Trophoblast cell (in vitro differentiated cells and primary cell): ENCODE measurements around the gene AAGAB.
"Not testable (repeated sequence)": the region's sequence is repeated elsewhere in the genome, so short reads cannot be mapped to it uniquely, and the experiment has no call there.

Experiments used
- DNase-seq, 2 donors: peaks; one replicate each; pipeline ENCODE4 v3.0.0-alpha.2; 2016
- H2AFZ ChIP-seq: 2 replicates; pipeline ENCODE4 v1.6.1; 2013; ENCODE audit warnings: low read length, moderate library complexity, mild to moderate bottlenecking; ENCODE audit not compliant: insufficient read depth, poor library complexity
- H2AK5ac ChIP-seq: 2 replicates; pipeline ENCODE4 v1.6.1; 2013; ENCODE audit warnings: mild to moderate bottlenecking, low read length
- H2BK120ac ChIP-seq: 2 replicates; pipeline ENCODE4 v1.6.1; 2013; ENCODE audit warnings: low read length, mild to moderate bottlenecking, moderate library complexity; ENCODE audit not compliant: insufficient read depth, poor library complexity
- H2BK12ac ChIP-seq: 2 replicates; pipeline ENCODE4 v1.6.1; 2013; ENCODE audit warnings: mild to moderate bottlenecking, low read length, moderate library complexity
- H2BK5ac ChIP-seq: 2 replicates; pipeline ENCODE4 v1.6.1; 2013; ENCODE audit warnings: low read length, low read depth, moderate library complexity, mild to moderate bottlenecking; ENCODE audit not compliant: poor library complexity
- H3K14ac ChIP-seq: 2 replicates; pipeline ENCODE4 v1.6.1; 2013; ENCODE audit warnings: mild to moderate bottlenecking, low read length
- H3K18ac ChIP-seq: 2 replicates; pipeline ENCODE4 v1.6.1; 2013; ENCODE audit warnings: mild to moderate bottlenecking, low read length
- H3K23ac ChIP-seq: 2 replicates; pipeline ENCODE4 v1.6.1; 2013; ENCODE audit warnings: low read length
- H3K27ac ChIP-seq: 2 replicates; pipeline ENCODE4 v1.5.1; 2013; ENCODE audit warnings: low read depth, mild to moderate bottlenecking, inconsistent platforms, low read length, moderate library complexity
- H3K27me3 ChIP-seq: 2 replicates; pipeline ENCODE4 v1.6.1; 2013; ENCODE audit warnings: inconsistent platforms, mild to moderate bottlenecking, low read length, moderate library complexity; ENCODE audit not compliant: insufficient read depth
- H3K36me3 ChIP-seq, 2 experiments: 1 replicate in 1 of 2; 2 replicates in 1 of 2; pipeline ENCODE4 v1.6.1; 2013; ENCODE audit warnings: low read length in 2 of 2, mild to moderate bottlenecking in 2 of 2, moderate library complexity in 1 of 2; ENCODE audit not compliant: insufficient read depth in 2 of 2, control insufficient read depth in 1 of 2
- H3K4ac ChIP-seq: 2 replicates; pipeline ENCODE4 v1.6.1; 2013; ENCODE audit warnings: low read depth, mild to moderate bottlenecking, low read length, moderate library complexity
- H3K4me1 ChIP-seq, 2 experiments: 1 replicate in 1 of 2; 2 replicates in 1 of 2; pipeline ENCODE4 v1.6.1; 2013; ENCODE audit warnings: low read length in 2 of 2, mild to moderate bottlenecking in 2 of 2, moderate library complexity in 1 of 2; ENCODE audit not compliant: insufficient read depth in 2 of 2, control insufficient read depth in 1 of 2
- H3K4me2 ChIP-seq: 2 replicates; pipeline ENCODE4 v1.6.1; 2013; ENCODE audit warnings: inconsistent platforms, mild to moderate bottlenecking, low read length, moderate library complexity
- H3K4me3 ChIP-seq: 2 replicates; pipeline ENCODE4 v1.5.1; 2013; ENCODE audit warnings: mild to moderate bottlenecking, low read depth, low read length, inconsistent platforms
- H3K79me1 ChIP-seq: one replicate; pipeline ENCODE4 v1.6.1; 2013; ENCODE audit warnings: low read length
- H3K79me2 ChIP-seq: 2 replicates; pipeline ENCODE4 v1.6.1; 2013; ENCODE audit warnings: low read length, mild to moderate bottlenecking; ENCODE audit not compliant: control insufficient read depth, insufficient read depth, poor library complexity
- H3K9ac ChIP-seq: 2 replicates; pipeline ENCODE4 v1.6.1; 2013; ENCODE audit warnings: mild to moderate bottlenecking, low read length
- H3K9me3 ChIP-seq: 2 replicates; pipeline ENCODE4 v1.6.1; 2013; ENCODE audit warnings: low read depth, mild to moderate bottlenecking, control low read depth, inconsistent platforms, low read length; ENCODE audit not compliant: insufficient read depth
- H4K12ac ChIP-seq: 2 replicates; pipeline ENCODE4 v1.6.1; 2013; ENCODE audit warnings: low read depth, mild to moderate bottlenecking, low read length, moderate library complexity
- H4K8ac ChIP-seq: 2 replicates; pipeline ENCODE4 v1.6.1; 2013; ENCODE audit warnings: low read depth, mild to moderate bottlenecking, low read length, moderate library complexity
- H4K91ac ChIP-seq: one replicate; pipeline ENCODE4 v1.6.1; 2013; ENCODE audit warnings: low read depth, mild to moderate bottlenecking, low read length, moderate library complexity
- WGBS: extraction: QIAGEN DNeasy Blood & Tissue Kit; methylation state at CpG from one replicate; pipeline ENCODE4 v1.1.7; 2013; ENCODE audit warnings: missing lambda C conversion rate; ENCODE audit not compliant: insufficient read length, insufficient coverage; ENCODE audit errors: extremely low coverage; 5-methylcytosine and 5-hydroxymethylcytosine counted together

The AAGAB gene

GRCh38 chr15:67296188-67296587 lies 41.7 kb upstream of the AAGAB start:
- Histone ChIP-seq H3K79me1 (no peaks in the 10 kb centered on the region), H3K36me3 (no peaks in the 10 kb centered on the region), H4K12ac (no peak overlapping the region), H3K23ac (no peak overlapping the region), H3K79me2 (no peaks in the 10 kb centered on the region), H3K18ac (no peak overlapping the region), H3K9ac (no peak overlapping the region), H3K4ac (no peak overlapping the region), H3K14ac (no peak overlapping the region), H2BK12ac (no peak overlapping the region), H2AFZ (no peak overlapping the region), H3K27me3 (no peaks in the 10 kb centered on the region), H4K91ac (no peak overlapping the region), H2AK5ac (no peak overlapping the region), H3K4me3 (no peak overlapping the region), H3K4me2 (no peak overlapping the region), H2BK120ac (no peak overlapping the region), H3K27ac (no peak overlapping the region), H3K4me1 (no peaks in the 10 kb centered on the region), H3K9me3 (no peaks in the 10 kb centered on the region), H4K8ac (no peak overlapping the region), H2BK5ac (no peak overlapping the region)
- DNase-seq = peak in 1 of 2 donors; percentile 46
- WGBS = no CpG with 5 or more reads among the region's 5 CpGs

DNA sequence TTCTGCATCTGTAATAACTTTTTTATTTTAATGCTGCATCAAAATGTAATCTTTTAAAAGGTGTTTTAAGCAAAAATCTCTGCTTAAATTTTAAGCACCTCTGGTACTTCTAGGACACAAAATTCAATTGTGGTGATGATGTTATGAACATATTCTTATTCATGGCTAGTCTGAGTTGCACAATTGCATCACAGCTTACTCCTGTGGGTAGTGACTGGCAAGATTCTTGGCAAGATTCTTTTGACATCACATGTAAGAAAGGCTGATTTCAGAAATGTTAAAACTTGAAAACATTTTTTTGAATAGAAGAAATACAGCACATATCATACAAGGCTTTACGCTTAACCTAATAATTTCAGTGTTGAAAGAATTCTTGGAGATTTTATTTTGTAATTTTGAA lies 35.9 kb upstream of the AAGAB start:
- peak; percentile 20 to 77 for DNase-seq
- Histone ChIP-seq H3K18ac (no peak overlapping the region), H3K79me1 (no peaks in the 10 kb centered on the region), H3K9me3 (no peaks in the 10 kb centered on the region), H3K4me1 (no peaks in the 10 kb centered on the region), H3K27me3 (no peaks in the 10 kb centered on the region), H2BK5ac (no peak overlapping the region), H2AK5ac (no peak overlapping the region), H4K91ac (no peak overlapping the region), H4K8ac (no peak overlapping the region), H2BK12ac (no peak overlapping the region), H4K12ac (no peak overlapping the region), H3K4me3 (no peak overlapping the region), H3K23ac (no peak overlapping the region), H3K36me3 (no peaks in the 10 kb centered on the region), H2AFZ (no peak overlapping the region), H3K79me2 (no peaks in the 10 kb centered on the region), H3K4me2 (no peak overlapping the region), H3K14ac (no peak overlapping the region), H2BK120ac (no peak overlapping the region), H3K4ac (no peak overlapping the region), H3K27ac (no peak overlapping the region), H3K9ac (no peak overlapping the region)
- no CpG with 5 or more reads among the region's 1 CpG for WGBS

GRCh38 chr15:67286400-67286799 lies 31.9 kb upstream of the AAGAB start:
- not testable (repeated sequence) for H4K12ac ChIP-seq, H2BK5ac ChIP-seq, H3K14ac ChIP-seq, H4K91ac ChIP-seq, H3K4ac ChIP-seq, H3K9me3 ChIP-seq, H2BK12ac ChIP-seq, H2AFZ ChIP-seq, H3K36me3 ChIP-seq, H4K8ac ChIP-seq, H3K9ac ChIP-seq, H3K79me1 ChIP-seq, H3K23ac ChIP-seq, H2BK120ac ChIP-seq, H3K4me1 ChIP-seq, H2AK5ac ChIP-seq, H3K27ac ChIP-seq, H3K4me3 ChIP-seq, H3K4me2 ChIP-seq, H3K79me2 ChIP-seq, H3K27me3 ChIP-seq, H3K18ac ChIP-seq, DNase-seq
- no CpG with 5 or more reads among the region's 6 CpGs for WGBS

GRCh38 chr15:67285625-67286024 lies 31.2 kb upstream of the AAGAB start:
- not testable (repeated sequence) for H3K27ac ChIP-seq, H2BK12ac ChIP-seq, H3K36me3 ChIP-seq, H3K9me3 ChIP-seq, H3K18ac ChIP-seq, H2BK120ac ChIP-seq, H3K23ac ChIP-seq, H3K9ac ChIP-seq, H2AK5ac ChIP-seq, H3K79me2 ChIP-seq, H3K4me3 ChIP-seq, H3K4ac ChIP-seq, H3K4me2 ChIP-seq, H2BK5ac ChIP-seq, H3K14ac ChIP-seq, H3K79me1 ChIP-seq, H4K8ac ChIP-seq, H4K91ac ChIP-seq, H2AFZ ChIP-seq, H4K12ac ChIP-seq, H3K27me3 ChIP-seq, H3K4me1 ChIP-seq, DNase-seq
